OCI-LY7 (cell line): ENCODE results near the gene PCDH9. TPM values are rescaled to one million over a fixed set of nuclear protein-coding genes. Genes with fewer than 3 reads are reported as not detected.

ENCODE experiments used
- BruUV-seq: library from RNA; stranded (reverse); fragments of 400-500 nt; replicated peaks from 2 replicates; lab custom pipeline; 2021; lab: Mats Ljungman, UMichigan
- CTCF ChIA-PET: fragments of 300-600 bp; sonication (Branson Sonifier 250); formaldehyde crosslinking; loops from one replicate; lab custom pipeline; 2022; ENCODE audit warnings: antibody characterized with exemption; ENCODE audit not compliant: unreplicated experiment; lab: Charles Lee
- POLR2A ChIA-PET: fragments of 300-600 bp; sonication (Branson Sonifier 250); formaldehyde crosslinking; loops from one replicate; lab custom pipeline; 2022; ENCODE audit warnings: antibody characterized with exemption; lab: Charles Lee
- DNase-seq: peaks from one replicate; pipeline ENCODE4 v3.0.0-alpha.2; 2015; ENCODE audit warnings: low spot score
- H2AFZ ChIP-seq: fragments of 200-600 bp; sonication (generic), shearing (Covaris generic); 2 replicates; pipeline ENCODE4 v1.6.1; 2014; ENCODE audit warnings: mild to moderate bottlenecking, antibody characterized with exemption, low read length, moderate library complexity
- H3K27ac ChIP-seq: fragments of 200-600 bp; sonication (generic); 2 replicates; pipeline ENCODE4 v1.5.1; 2014; ENCODE audit warnings: mixed run types, low read depth, mild to moderate bottlenecking, moderate library complexity, low read length, inconsistent platforms; ENCODE audit not compliant: poor library complexity, severe bottlenecking
- H3K36me3 ChIP-seq: fragments of 200-600 bp; sonication (generic); 2 replicates; pipeline ENCODE4 v1.6.1; 2014; ENCODE audit warnings: mild to moderate bottlenecking, antibody characterized with exemption, low read length, moderate library complexity, mixed read lengths; ENCODE audit not compliant: insufficient read depth
- H3K4me1 ChIP-seq: fragments of 200-600 bp; sonication (generic); 2 replicates; pipeline ENCODE4 v1.5.1; 2014; ENCODE audit warnings: mild to moderate bottlenecking, low read length; ENCODE audit not compliant: insufficient read depth, poor library complexity, severe bottlenecking
- H3K4me2 ChIP-seq: fragments of 200-600 bp; sonication (generic); 2 replicates; pipeline ENCODE4 v1.6.1; 2014; ENCODE audit warnings: mild to moderate bottlenecking, low read length
- H3K4me3 ChIP-seq: fragments of 200-600 bp; sonication (generic); 2 replicates; pipeline ENCODE4 v1.5.1; 2014; ENCODE audit warnings: mild to moderate bottlenecking, low read depth, low read length; ENCODE audit not compliant: poor library complexity, severe bottlenecking
- H3K79me2 ChIP-seq: fragments of 200-600 bp; sonication (generic); 2 replicates; pipeline ENCODE4 v1.6.1; 2016; ENCODE audit warnings: low read depth, mild to moderate bottlenecking, low read length, moderate library complexity, mixed read lengths; ENCODE audit not compliant: insufficient read depth
- H3K9me2 ChIP-seq: fragments of 200-600 bp; sonication (generic); 2 replicates; pipeline ENCODE4 v1.6.1; 2016; ENCODE audit warnings: mild to moderate bottlenecking, low read length, mixed read lengths; ENCODE audit not compliant: insufficient read depth
- H3K9me3 ChIP-seq: fragments of 200-600 bp; sonication (generic); 2 replicates; pipeline ENCODE4 v1.6.1; 2014; ENCODE audit warnings: mild to moderate bottlenecking, mixed run types, low read length, mixed read lengths
- H4K20me1 ChIP-seq: fragments of 200-600 bp; sonication (generic); 2 replicates; pipeline ENCODE4 v1.6.1; 2014; ENCODE audit warnings: mild to moderate bottlenecking, antibody characterized with exemption, low read length, moderate library complexity, mixed read lengths; ENCODE audit not compliant: insufficient read depth
- EZH2phosphoT487 ChIP-seq: fragments of 200-600 bp; sonication (generic); IDR thresholded peaks from 2 replicates; pipeline ENCODE4 v1.6.1; 2018; ENCODE audit warnings: low read depth, borderline replicate concordance, mild to moderate bottlenecking, mixed run types, antibody characterized with exemption, low read length, moderate library complexity, mixed read lengths
- intact Hi-C: fragments of 100-400 bp; cut with micrococcal nuclease; formaldehyde crosslinking; loops from one replicate; pipeline ENCODE4 v1.10.0; 2022; ENCODE audit not compliant: unreplicated experiment
- total RNA-seq, 2 experiments: library from RNA; depleted of rRNA in 1 of 2; stranded (reverse); fragments of >200 nt in 1 of 2; shearing (Covaris generic) in 1 of 2; gene quantifications; 2 replicates each; pipeline ENCODE4 v1.2.3, GENCODE V29; 2014 to 2022
- TF ChIP-seq, protein P1 (sequence below): fragments of 200-600 bp; sonication (generic); conservative IDR thresholded peaks from 2 replicates; pipeline ENCODE4 v1.5.1; 2014; ENCODE audit warnings: mild to moderate bottlenecking, antibody characterized with exemption, low read length, moderate library complexity, mixed read lengths

Gene PCDH9
- total RNA-seq, 2 experiments from 2014 or later, result 20.1 to 26.0 TPM

DNA sequence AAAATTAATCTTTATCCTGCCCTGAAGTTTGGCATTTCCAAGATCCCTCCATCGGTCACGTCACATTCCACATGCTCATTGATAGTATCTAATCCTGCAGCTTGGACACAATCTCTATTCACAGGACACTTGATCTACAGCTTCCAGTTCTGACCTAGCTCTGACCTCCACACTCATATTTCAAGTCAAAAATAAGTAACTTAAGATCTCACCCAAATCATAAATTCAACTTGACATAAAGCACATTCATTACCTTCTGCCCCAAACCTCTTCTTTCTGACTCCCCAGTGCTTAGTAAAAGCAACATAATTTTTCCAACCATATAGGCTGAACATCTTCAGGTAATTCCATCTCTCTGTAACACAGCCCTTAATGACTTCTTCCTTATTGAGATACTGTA is 880.2 kb downstream of the PCDH9 start:
- H2AFZ ChIP-seq, result 0 out of 2 replicates have a peak overlapping the region, but pooled peaks have one; percentile 13
- no peak overlapping the region for H3K4me3 ChIP-seq
- intact Hi-C loops, result no loop called here
- no peaks in the 10 kb centered on the region for H4K20me1 ChIP-seq
- H3K4me1 ChIP-seq, result no peaks in the 10 kb centered on the region
- DNase-seq, result no peak
- no peaks in the 10 kb centered on the region for H3K36me3 ChIP-seq
- H3K27ac ChIP-seq, result no peak overlapping the region
- BruUV-seq, result no TSS peak
- no peaks in the 10 kb centered on the region for H3K79me2 ChIP-seq
- TF ChIP-seq, protein P1, sequence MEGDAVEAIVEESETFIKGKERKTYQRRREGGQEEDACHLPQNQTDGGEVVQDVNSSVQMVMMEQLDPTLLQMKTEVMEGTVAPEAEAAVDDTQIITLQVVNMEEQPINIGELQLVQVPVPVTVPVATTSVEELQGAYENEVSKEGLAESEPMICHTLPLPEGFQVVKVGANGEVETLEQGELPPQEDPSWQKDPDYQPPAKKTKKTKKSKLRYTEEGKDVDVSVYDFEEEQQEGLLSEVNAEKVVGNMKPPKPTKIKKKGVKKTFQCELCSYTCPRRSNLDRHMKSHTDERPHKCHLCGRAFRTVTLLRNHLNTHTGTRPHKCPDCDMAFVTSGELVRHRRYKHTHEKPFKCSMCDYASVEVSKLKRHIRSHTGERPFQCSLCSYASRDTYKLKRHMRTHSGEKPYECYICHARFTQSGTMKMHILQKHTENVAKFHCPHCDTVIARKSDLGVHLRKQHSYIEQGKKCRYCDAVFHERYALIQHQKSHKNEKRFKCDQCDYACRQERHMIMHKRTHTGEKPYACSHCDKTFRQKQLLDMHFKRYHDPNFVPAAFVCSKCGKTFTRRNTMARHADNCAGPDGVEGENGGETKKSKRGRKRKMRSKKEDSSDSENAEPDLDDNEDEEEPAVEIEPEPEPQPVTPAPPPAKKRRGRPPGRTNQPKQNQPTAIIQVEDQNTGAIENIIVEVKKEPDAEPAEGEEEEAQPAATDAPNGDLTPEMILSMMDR, result no peak
- TF ChIP-seq EZH2phosphoT487, result no peak
- H3K9me2 ChIP-seq, result no peaks in the 10 kb centered on the region
- H3K4me2 ChIP-seq, result no peak overlapping the region
- POLR2A ChIA-PET, result interaction anchor here (0.9 kb wide), 1 partner anchor 9 kb away, joined by 3 read pairs; no protein-coding TSS in a partner anchor
- H3K9me3 ChIP-seq, result no peaks in the 10 kb centered on the region
- CTCF ChIA-PET, result no interaction called here

DNA sequence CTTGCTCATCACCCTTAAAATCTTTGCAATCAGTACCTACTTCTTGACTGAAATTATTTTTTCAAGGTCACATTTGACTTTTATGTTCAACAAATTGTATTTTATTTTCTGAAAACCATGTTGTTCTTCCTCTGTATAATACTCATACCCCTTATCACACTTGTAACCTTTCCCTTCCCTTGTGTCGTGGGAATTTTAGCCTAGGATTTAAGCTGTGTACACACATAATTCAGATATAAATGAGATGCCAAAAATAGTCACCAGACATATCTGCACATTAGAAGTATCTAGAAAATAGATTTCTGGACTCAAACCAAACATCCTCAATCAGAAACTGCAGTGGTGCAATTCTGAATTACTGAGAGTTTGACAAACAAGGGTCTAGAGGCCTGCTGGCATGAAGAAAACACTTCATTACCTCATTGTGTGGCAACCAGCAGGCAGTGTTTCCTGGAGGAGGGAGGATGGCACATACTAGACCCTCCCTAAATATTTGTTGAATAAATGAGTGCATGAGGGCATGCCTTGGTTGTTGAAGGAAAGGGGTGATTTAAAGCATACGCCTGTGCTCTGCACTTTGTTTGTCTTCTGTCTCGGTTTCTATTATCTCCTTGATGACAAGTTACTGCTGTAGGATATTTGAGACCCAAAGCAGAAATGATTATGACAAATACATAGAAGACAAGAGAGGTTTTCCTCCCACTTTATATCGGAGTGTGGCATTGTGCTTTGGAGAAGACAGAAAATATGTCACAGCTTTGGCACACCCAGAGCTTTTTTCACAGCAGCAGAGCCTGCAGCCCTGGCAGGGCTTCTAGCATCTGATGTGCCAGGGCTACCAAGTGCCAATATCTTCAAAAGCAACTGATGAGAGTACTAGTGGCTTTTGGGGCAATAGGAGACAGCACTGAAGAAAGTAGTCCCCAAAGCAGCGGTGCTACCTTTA is 881.1 kb downstream of the PCDH9 start:
- Histone ChIP-seq H3K4me2 (no peak overlapping the region), H3K79me2 (no peaks in the 10 kb centered on the region), H3K4me1 (no peaks in the 10 kb centered on the region), H3K27ac (no peak overlapping the region), H3K36me3 (no peaks in the 10 kb centered on the region), H2AFZ (no peak overlapping the region), H3K4me3 (no peak overlapping the region), H3K9me3 (no peaks in the 10 kb centered on the region), H3K9me2 (no peaks in the 10 kb centered on the region), H4K20me1 (no peaks in the 10 kb centered on the region)
- POLR2A ChIA-PET, result interaction anchor here (0.7 to 0.9 kb wide), 4 partner anchors 10 to 584 kb away, joined by 3 to 4 read pairs (median 3); no protein-coding TSS in a partner anchor
- BruUV-seq, result no TSS peak
- CTCF ChIA-PET, result no interaction called here
- intact Hi-C loops, result no loop called here
- DNase-seq, result no peak
- TF ChIP-seq EZH2phosphoT487, result no peak

DNA sequence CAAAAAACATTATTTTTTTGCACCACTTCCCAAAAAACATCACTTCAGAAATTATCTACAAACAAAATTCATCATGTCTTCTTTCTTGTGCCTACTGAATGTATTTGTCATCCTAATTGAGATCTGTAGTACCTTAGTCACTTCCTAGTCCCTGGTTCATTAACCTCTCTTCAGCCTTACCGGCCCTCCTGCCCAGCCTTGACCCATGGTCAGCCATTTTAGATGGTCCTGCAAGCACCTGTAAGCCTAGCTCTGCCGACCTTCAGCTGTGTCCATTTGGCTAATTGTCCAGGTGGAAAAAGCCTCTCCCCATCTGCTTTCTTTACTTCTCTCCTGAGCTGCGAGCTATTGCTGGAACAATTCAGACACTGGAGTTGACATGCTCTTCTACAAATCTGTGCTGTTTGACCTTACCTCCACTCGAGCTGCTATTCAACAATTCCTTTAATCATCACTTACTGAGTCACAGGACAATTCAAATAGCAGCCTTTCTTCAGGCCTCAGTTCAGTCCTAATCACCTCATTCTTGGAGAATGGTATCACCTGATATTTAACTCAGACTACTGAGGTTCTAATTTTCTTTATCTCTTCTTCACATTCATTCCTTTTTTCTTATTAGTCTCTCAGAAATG is 882.5 kb downstream of the PCDH9 start:
- no TSS peak for BruUV-seq
- Histone ChIP-seq H3K4me2 (no peak overlapping the region), H3K9me2 (no peaks in the 10 kb centered on the region), H3K4me3 (no peak overlapping the region), H3K27ac (no peak overlapping the region), H3K9me3 (no peaks in the 10 kb centered on the region), H3K36me3 (no peaks in the 10 kb centered on the region), H3K79me2 (no peaks in the 10 kb centered on the region), H2AFZ (no peak overlapping the region), H3K4me1 (no peaks in the 10 kb centered on the region), H4K20me1 (no peaks in the 10 kb centered on the region)
- ChIA-PET POLR2A (no interaction called here), CTCF (no interaction called here)
- intact Hi-C loops, result no loop called here
- no peak for TF ChIP-seq EZH2phosphoT487
- TF ChIP-seq, protein P1, result no peak
- no peak for DNase-seq
